MM.1S (cell line): ENCODE measurements around the gene GPX6.

ENCODE experiments used
- DNase-seq: peaks from one replicate; pipeline ENCODE4 v3.0.0-alpha.2; 2015
- H2AFZ ChIP-seq: fragments of 300-600 bp; sonication (generic); 2 replicates; pipeline ENCODE4 v1.6.0; 2016; ENCODE audit warnings: antibody characterized with exemption, low read length
- H3F3A ChIP-seq: fragments of 300-600 bp; sonication (generic); 2 replicates; pipeline ENCODE4 v1.6.1; 2016; ENCODE audit warnings: mild to moderate bottlenecking, antibody characterized with exemption, low read length, moderate library complexity, mixed read lengths; ENCODE audit not compliant: insufficient read depth
- H3K27ac ChIP-seq: fragments of 300-600 bp; sonication (generic); 2 replicates; pipeline ENCODE4 v1.5.1; 2016; ENCODE audit warnings: mild to moderate bottlenecking, low read length
- H3K27me3 ChIP-seq: fragments of 300-600 bp; sonication (generic); replicated peaks from 2 replicates; pipeline ENCODE4 v1.6.0; 2016; ENCODE audit warnings: low read length; ENCODE audit not compliant: insufficient read depth
- H3K36me3 ChIP-seq: fragments of 300-600 bp; sonication (generic); replicated peaks from 2 replicates; pipeline ENCODE4 v1.6.1; 2016; ENCODE audit warnings: mild to moderate bottlenecking, low read length, mixed read lengths; ENCODE audit not compliant: insufficient read depth
- H3K4me1 ChIP-seq: fragments of 300-600 bp; sonication (generic); 2 replicates; pipeline ENCODE4 v1.6.1; 2016; ENCODE audit warnings: low read length, mixed read lengths
- H3K4me2 ChIP-seq: fragments of 300-600 bp; sonication (generic); 2 replicates; pipeline ENCODE4 v1.6.0; 2016; ENCODE audit warnings: low read depth, low read length
- H3K4me3 ChIP-seq: fragments of 300-600 bp; sonication (generic); 2 replicates; pipeline ENCODE4 v1.5.1; 2016; ENCODE audit warnings: low read length, mixed read lengths
- H3K79me2 ChIP-seq: fragments of 300-600 bp; sonication (generic); 2 replicates; pipeline ENCODE4 v1.6.1; 2016; ENCODE audit warnings: mixed run types, low read length, mixed read lengths
- H3K9ac ChIP-seq: fragments of 300-600 bp; sonication (generic); 2 replicates; pipeline ENCODE4 v1.6.1; 2016; ENCODE audit warnings: low read length, mixed read lengths
- H3K9me2 ChIP-seq: fragments of 300-600 bp; sonication (generic); replicated peaks from 2 replicates; pipeline ENCODE4 v1.6.1; 2016; ENCODE audit warnings: mild to moderate bottlenecking, low read length, mixed read lengths; ENCODE audit not compliant: insufficient read depth
- H3K9me3 ChIP-seq: fragments of 300-600 bp; sonication (generic); replicated peaks from 2 replicates; pipeline ENCODE4 v1.6.1; 2016; ENCODE audit warnings: mild to moderate bottlenecking, low read length, mixed read lengths; ENCODE audit not compliant: insufficient read depth
- H4K20me1 ChIP-seq: fragments of 300-600 bp; sonication (generic); 2 replicates; pipeline ENCODE4 v1.6.1; 2016; ENCODE audit warnings: mild to moderate bottlenecking, low read length, moderate library complexity, mixed read lengths; ENCODE audit not compliant: insufficient read depth
- CTCF ChIP-seq: fragments of 300-600 bp; sonication (generic); IDR thresholded peaks from 2 replicates; pipeline ENCODE4 v1.5.1; 2016; ENCODE audit warnings: antibody characterized with exemption, low read length, mixed read lengths
- EZH2 ChIP-seq: fragments of 300-600 bp; sonication (generic); optimal IDR thresholded peaks from 2 replicates; pipeline ENCODE3; 2017; ENCODE audit warnings: low read depth, mild to moderate bottlenecking, antibody characterized with exemption, low read length, mixed read lengths
- EZH2phosphoT487 ChIP-seq: fragments of 300-600 bp; sonication (generic); IDR thresholded peaks from 2 replicates; pipeline ENCODE4 v1.6.1; 2018; ENCODE audit warnings: antibody characterized with exemption, low read length

Gene GPX6

GRCh38 chr6:28537509-28538140 lies 22.0 kb upstream of the GPX6 start:
- H3K4me2 ChIP-seq, result no peak overlapping the region

DNA sequence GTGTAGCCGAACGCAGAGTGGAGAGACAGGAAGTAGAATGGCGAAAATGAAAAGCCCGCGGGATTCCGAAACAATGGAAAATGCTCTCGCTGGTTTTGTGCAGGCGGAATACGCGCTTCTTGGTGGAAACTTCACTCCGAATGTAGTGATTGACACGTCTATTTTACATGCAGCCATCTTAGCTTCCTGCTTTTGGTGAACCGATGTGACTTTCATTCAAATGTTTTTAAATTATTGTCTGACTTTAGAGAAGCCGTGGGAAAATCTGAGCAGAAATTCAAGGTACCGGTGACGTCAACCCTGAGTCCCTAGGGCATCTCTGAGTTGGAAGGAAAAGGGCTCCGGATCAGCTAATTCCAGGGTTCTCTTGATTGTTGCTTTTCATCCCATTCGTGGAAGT lies 21.5 kb upstream of the GPX6 start:
- no peak overlapping the region for H3K4me3 ChIP-seq
- H3K27me3 ChIP-seq, result no peaks in the 10 kb centered on the region
- TF ChIP-seq EZH2phosphoT487 (no peak), CTCF (no peak), EZH2 (no peak)
- no peak overlapping the region for H3K4me2 ChIP-seq
- no peaks in the 10 kb centered on the region for H3K9me2 ChIP-seq
- no peak overlapping the region for H2AFZ ChIP-seq
- H3K9me3 ChIP-seq, result no peaks in the 10 kb centered on the region
- H3K9ac ChIP-seq, result no peak overlapping the region
- no peak for DNase-seq
- no peaks in the 10 kb centered on the region for H3K36me3 ChIP-seq
- H3K79me2 ChIP-seq, result no peaks in the 10 kb centered on the region
- no peaks in the 10 kb centered on the region for H4K20me1 ChIP-seq
- H3F3A ChIP-seq, result peaks cover 6% of the 10 kb centered on the region; the same call in 1 of the 2 replicates
- no peak overlapping the region for H3K27ac ChIP-seq
- H3K4me1 ChIP-seq, result no peaks in the 10 kb centered on the region

More at GRCh38 chr6:28537509-28538140, 22.0 kb upstream of the GPX6 start:
- Histone ChIP-seq H2AFZ (no peak overlapping the region), H3K9me2 (no peaks in the 10 kb centered on the region), H3F3A (peaks cover 12% of the 10 kb centered on the region; the same call in 1 of the 2 replicates), H4K20me1 (no peaks in the 10 kb centered on the region), H3K4me1 (no peaks in the 10 kb centered on the region), H3K9ac (no peak overlapping the region), H3K79me2 (no peaks in the 10 kb centered on the region), H3K4me3 (no peak overlapping the region), H3K9me3 (no peaks in the 10 kb centered on the region), H3K27me3 (no peaks in the 10 kb centered on the region), H3K27ac (no peak overlapping the region), H3K36me3 (no peaks in the 10 kb centered on the region)
- DNase-seq, result no peak
- TF ChIP-seq CTCF (no peak), EZH2phosphoT487 (no peak), EZH2 (no peak)

GRCh38 chr6:28534875-28535274 lies 19.3 kb upstream of the GPX6 start:
- Histone ChIP-seq H3K4me2 (no peak overlapping the region), H3F3A (no peaks in the 10 kb centered on the region), H4K20me1 (no peaks in the 10 kb centered on the region), H3K27me3 (no peaks in the 10 kb centered on the region), H3K4me1 (no peaks in the 10 kb centered on the region), H2AFZ (no peak overlapping the region), H3K9ac (no peak overlapping the region), H3K9me2 (no peaks in the 10 kb centered on the region), H3K9me3 (no peaks in the 10 kb centered on the region), H3K27ac (no peak overlapping the region), H3K79me2 (no peaks in the 10 kb centered on the region), H3K4me3 (no peak overlapping the region), H3K36me3 (no peaks in the 10 kb centered on the region)
- DNase-seq, result no peak
- TF ChIP-seq EZH2phosphoT487 (no peak), CTCF (no peak), EZH2 (no peak)
